NCI-H1930 (cell line): ENCODE data around the gene CCDC182.

ENCODE experiments used
- DNase-seq, 2 experiments: peaks; one replicate each; lab custom pipeline; 2025; lab: John Stamatoyannopoulos, UW

CCDC182 gene

DNA sequence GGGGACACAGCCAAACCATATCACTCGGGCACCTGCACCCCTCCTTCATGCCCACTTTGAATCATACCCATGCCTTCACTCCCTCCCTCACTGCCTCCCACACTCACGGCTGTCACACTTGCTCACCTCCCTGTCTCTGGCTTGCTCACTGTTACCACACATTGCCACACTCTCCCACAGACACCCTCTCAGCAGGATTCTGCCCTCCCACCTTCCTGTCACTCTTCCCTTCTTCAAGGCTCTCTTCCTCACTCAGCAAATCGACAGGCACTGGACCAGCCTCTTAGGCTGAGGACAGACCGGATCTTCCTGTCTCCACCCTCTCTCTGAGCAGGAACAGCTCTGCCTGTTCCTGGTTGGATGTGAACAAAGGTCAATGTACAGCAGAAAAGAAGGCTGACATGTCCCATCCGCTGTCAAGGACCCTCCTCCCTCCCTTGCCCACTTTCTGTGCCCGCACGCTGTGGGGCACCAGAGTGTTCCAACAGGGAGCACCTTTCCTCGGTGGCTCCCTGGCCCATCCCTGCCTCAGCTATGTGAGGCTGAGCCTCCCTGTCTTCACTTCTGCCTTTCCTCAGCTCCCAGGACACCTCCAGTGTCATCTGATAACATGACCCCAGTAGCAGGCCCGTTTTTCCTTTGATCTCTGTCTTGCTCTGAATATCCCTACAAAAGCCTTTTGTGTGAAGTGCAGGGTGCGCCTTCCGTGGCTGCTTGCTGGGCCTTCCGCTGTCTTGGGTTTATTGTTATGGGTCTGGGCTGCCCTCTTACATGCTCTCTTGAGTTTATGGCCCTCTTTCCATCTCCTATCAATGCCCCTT is 47.0 kb downstream of the CCDC182 start:
- no peak for DNase-seq

DNA sequence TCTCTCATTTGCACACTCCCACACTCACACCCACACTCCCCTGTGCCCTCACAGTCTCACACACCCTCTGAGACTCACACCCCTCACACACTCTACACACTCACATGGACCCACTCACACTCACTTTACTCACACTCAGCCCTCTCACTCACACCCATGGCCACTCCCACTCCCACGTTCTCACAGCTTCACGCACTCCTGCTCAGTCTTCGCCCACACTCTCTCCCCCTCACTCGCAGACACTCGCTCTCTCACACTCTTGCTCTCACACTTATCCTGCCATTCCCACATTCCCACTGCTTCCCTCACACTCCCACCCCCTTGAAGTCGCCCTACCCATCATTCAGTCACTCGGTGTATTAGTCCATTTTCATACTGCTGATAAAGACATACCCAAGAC is 47.9 kb downstream of the CCDC182 start:
- no peak for DNase-seq

DNA sequence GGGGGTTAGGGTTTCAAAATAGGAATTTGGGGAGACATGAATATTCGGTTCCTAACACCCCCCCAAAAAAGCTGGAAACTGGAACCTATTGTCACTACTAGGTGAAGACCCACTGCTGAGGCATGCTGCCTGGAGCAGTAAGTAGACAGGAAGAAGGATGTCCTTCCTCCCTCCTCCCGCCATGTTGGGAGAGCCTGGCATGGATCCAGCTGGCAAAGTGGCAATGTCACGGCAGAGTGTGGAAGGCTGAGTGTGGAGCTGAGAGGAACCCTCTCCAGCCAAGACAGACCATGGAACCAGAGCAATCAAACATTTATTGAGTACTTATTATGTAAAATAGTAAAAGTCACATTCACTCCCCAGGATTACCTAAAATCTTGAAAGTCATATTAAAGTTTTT is 49.0 kb downstream of the CCDC182 start:
- no peak for DNase-seq
